ENCODE data around the gene ZNF555. TPM values are rescaled to one million over a fixed set of nuclear protein-coding genes. Genes with fewer than 3 reads are reported as not detected.

Gene ZNF555
- total and polyA plus RNA-seq, 9 donors: 4.5 to 18.0 (median 13.5) TPM

GRCh38 chr19:2808129-2808941 is 32.9 kb upstream of the ZNF555 start:
- H3K36me3 ChIP-seq: no peaks in the 10 kb centered on the region
- H3K4me3 ChIP-seq: no peak overlapping the region
- H3K9me3 ChIP-seq: no peaks in the 10 kb centered on the region
- WGBS, 3 donors: 92 to 93% (median 93%) methylated on average over 25 to 41 of the region's 41 CpGs
- no peak overlapping the region for H3K27ac ChIP-seq
- H3K27me3 ChIP-seq: no peaks in the 10 kb centered on the region
- DNase-seq: no peak
- no peak for TF ChIP-seq POLR2A (IDR thresholded peaks at IDR 0.05)
- TF ChIP-seq CTCF (IDR thresholded peaks at IDR 0.05): no peak
- no peak for TF ChIP-seq EP300 (IDR thresholded peaks at IDR 0.05)
- intact Hi-C loops (cut with DNase I): no loop called here
- H3K4me1 ChIP-seq (ENCODE audit: insufficient read depth): no peaks in the 10 kb centered on the region

- intact Hi-C loops (cut with DNase I): no loop called here
- Histone ChIP-seq H3K4me3 (no peak overlapping the region), H3K36me3 (no peaks in the 10 kb centered on the region), H3K4me1 (ENCODE audit: insufficient read depth) (no peaks in the 10 kb centered on the region), H3K9me3 (no peaks in the 10 kb centered on the region), H3K27ac (no peak overlapping the region), H3K27me3 (no peaks in the 10 kb centered on the region)
- DNase-seq: no peak
- 76 to 85% (median 80%) methylated on average over 37 of the region's 37 CpGs for WGBS, 3 donors
- TF ChIP-seq CTCF (IDR thresholded peaks at IDR 0.05): no peak
- no peak for TF ChIP-seq EP300 (IDR thresholded peaks at IDR 0.05)
- TF ChIP-seq POLR2A (IDR thresholded peaks at IDR 0.05): no peak
Observed at GRCh38 chr19:2809387-2810140, 31.7 kb upstream of the ZNF555 start.

- no peak for DNase-seq
- TF ChIP-seq POLR2A (IDR thresholded peaks at IDR 0.05): no peak
- TF ChIP-seq EP300 (IDR thresholded peaks at IDR 0.05): no peak
- no peak for TF ChIP-seq CTCF (IDR thresholded peaks at IDR 0.05)
- Histone ChIP-seq H3K36me3 (no peaks in the 10 kb centered on the region), H3K27ac (no peak overlapping the region), H3K27me3 (no peaks in the 10 kb centered on the region), H3K9me3 (no peaks in the 10 kb centered on the region), H3K4me1 (ENCODE audit: insufficient read depth) (no peaks in the 10 kb centered on the region), H3K4me3 (no peak overlapping the region)
- 92 to 93% (median 93%) methylated on average over 53 to 58 of the region's 58 CpGs for WGBS, 3 donors
- intact Hi-C loops (cut with DNase I): no loop called here
Observed at GRCh38 chr19:2810141-2811091, 30.9 kb upstream of the ZNF555 start.

GRCh38 chr19:2811221-2811722 is 30.0 kb upstream of the ZNF555 start:
- WGBS, 3 donors: 94 to 96% (median 95%) methylated on average over 20 of the region's 20 CpGs
- H3K27ac ChIP-seq: no peak overlapping the region
- TF ChIP-seq POLR2A (IDR thresholded peaks at IDR 0.05): no peak
- no peak for TF ChIP-seq CTCF (IDR thresholded peaks at IDR 0.05)
- TF ChIP-seq EP300 (IDR thresholded peaks at IDR 0.05): no peak
- no peaks in the 10 kb centered on the region for H3K4me1 ChIP-seq (ENCODE audit: insufficient read depth)
- no peak overlapping the region for H3K4me3 ChIP-seq
- no peaks in the 10 kb centered on the region for H3K36me3 ChIP-seq
- no peaks in the 10 kb centered on the region for H3K9me3 ChIP-seq
- intact Hi-C loops (cut with DNase I): no loop called here
- H3K27me3 ChIP-seq: no peaks in the 10 kb centered on the region
- DNase-seq: no peak

Data from ovary (tissue), 9 donors.